H54 (cell line): ENCODE results near the gene RAB3IP.

Experiments
- DNase-seq: peaks from one replicate; pipeline ENCODE4 v3.0.0; 2011; ENCODE audit warnings: low spot score, mixed read lengths; ENCODE audit not compliant: insufficient read length
- FAIRE-seq: peaks from 3 replicates; lab custom pipeline; 2011; peaks lifted over from hg19 to GRCh38; lab: Jason Lieb, UNC
- POLR2A ChIP-seq: IDR thresholded peaks from 2 replicates; pipeline ENCODE4 v1.6.1; 2011; ENCODE audit warnings: low read depth, mild to moderate bottlenecking, low read length

RAB3IP gene

GRCh38 chr12:69738351-69739286, at the start of gene RAB3IP:
TSS of gene RAB3IP (plus strand) at chr12:69738860. CDS start at chr12:69755409, 16,549 bp downstream.
- peak; percentile 50 for TF ChIP-seq POLR2A
- peak; percentile 33 for FAIRE-seq

DNA sequence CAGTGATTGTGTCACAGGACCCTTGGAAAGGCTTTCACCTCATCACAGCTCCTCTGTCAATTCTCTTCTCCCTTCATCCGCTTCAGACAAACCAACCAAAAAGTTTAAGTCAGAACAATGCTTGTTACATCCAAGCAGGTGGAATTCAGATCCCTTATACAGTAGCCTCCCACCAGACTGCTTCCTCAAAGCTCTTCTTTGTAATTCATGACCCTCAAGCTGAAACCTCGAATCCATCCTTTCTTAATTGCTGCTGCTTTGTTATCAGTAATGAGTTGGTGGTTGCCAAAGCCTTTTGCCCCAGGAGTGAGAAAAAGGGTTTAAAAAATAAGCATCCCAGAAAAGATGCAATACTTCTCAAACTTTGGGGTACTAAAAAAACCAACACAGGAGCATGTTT, 49.0 kb upstream of the RAB3IP start:
- FAIRE-seq (no peak), DNase-seq (no peak)
- no peak for TF ChIP-seq POLR2A

More at GRCh38 chr12:69738351-69739286, at the start of gene RAB3IP:
- peak; percentile 91 for DNase-seq

DNA sequence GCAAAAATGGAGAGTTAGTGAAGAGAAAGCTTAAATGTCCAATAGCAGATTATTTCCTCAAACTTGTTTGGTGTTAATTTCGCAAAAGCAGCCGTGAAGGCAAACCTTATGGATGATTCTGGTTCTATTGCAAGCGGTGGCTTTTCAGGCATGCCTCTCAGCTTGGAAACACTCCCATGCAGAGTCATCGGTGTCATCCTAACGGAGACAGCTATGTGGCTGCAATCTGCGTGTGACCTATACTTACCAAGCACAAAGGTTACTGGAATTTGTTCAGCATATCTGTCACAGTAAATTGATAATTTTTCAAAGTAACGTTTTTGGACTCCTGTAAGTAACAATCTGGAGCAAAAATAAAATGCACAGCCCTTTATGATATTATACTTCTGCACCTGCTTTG, 44.5 kb upstream of the RAB3IP start:
- DNase-seq (no peak), FAIRE-seq (peak; percentile 78)
- no peak for TF ChIP-seq POLR2A

- no peak for TF ChIP-seq POLR2A
- FAIRE-seq: no peak
These were observed 40.6 kb upstream of the RAB3IP start for GRCh38 chr12:69698054-69698453.

DNA sequence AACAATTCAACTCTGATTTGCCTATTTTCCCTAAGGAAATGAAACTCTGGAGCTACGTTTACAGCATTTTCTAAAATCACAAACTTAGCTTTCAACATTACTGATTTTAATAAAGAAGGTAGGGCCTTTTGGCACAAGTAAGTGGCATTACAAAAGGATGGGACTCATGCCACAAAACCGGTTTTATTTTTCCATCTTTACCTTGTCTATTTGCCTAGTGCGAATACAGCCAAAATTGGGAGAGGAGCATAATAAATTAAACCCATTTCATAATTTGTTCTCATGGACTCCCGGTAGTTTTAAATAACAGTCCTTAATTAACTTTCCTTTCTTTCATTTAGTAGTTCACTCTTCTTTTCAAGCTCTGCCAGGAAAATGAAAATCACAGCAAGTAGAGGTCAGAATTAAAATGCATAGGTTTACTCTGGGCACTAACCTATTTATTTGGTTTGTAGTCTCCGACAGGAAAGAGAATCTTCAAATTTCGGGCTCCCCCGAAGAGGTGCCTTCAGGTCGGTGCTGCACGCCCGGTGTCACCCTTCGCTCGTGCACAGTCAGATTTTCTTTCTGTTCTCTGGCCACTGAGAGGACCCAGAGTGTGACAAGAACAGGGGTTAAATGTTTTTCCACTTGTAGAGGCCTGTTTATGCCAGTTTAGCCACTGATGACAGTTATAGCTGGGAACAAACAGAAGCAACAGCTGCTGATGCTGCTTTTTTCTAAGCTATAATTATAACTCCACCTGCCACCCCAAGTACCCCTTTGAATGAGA, 39.7 kb upstream of the RAB3IP start, which contains the start of gene BEST3:
BEST3 (minus strand) TSS at position 535 of the 772 bp plus-strand sequence. CDS start 1,505 bp downstream, outside the sequence.
- DNase-seq: no peak
- no peak for FAIRE-seq
- TF ChIP-seq POLR2A: no peak

More at GRCh38 chr12:69698054-69698453, 40.6 kb upstream of the RAB3IP start:
- DNase-seq: no peak

DNA sequence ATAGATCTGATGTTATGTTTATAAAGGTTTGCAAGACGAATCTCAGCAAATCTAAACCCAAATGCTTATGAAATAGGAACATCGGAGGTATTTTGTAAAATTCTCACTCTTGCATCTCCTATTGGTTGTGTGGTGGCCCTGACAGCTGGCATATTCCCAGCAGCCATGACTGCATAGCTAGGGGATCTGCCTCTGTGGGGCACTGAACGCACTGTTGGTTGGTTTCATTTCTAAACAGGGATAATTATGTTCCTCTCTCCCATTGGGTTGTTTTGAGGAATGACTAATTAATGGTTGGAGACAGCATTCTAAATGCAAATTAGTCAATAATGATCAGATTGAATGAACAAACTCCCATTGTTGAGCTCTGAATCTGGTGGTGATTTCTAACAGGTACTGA, 36.8 kb upstream of the RAB3IP start:
- FAIRE-seq: no peak
- TF ChIP-seq POLR2A: no peak
- no peak for DNase-seq

GRCh38 chr12:69703146-69703642, 35.5 kb upstream of the RAB3IP start:
- DNase-seq (no peak), FAIRE-seq (no peak)
- no peak for TF ChIP-seq POLR2A

DNA sequence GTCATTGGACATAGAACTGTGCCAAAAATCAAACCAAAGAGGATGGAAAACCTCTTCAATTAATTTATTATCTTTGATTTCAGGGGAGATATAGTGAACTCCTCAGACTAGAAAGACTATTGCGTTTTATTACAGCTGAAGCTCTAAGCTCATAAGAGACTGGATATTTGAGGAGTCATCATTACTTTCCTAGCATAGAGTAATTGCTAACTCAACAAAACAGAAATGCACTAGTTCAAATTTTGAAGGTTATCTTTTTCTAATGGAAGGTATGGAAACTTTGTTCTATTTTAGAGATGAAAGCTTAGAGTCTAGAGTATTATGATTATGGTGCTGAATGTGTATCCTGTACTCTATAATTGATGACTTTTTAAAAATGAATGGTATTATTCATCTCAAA, 34.3 kb upstream of the RAB3IP start:
- DNase-seq: no peak
- no peak for FAIRE-seq
- no peak for TF ChIP-seq POLR2A

- no peak for FAIRE-seq
- TF ChIP-seq POLR2A: no peak
- no peak for DNase-seq
These were observed 30.0 kb upstream of the RAB3IP start for GRCh38 chr12:69708649-69709048.

- no peak for DNase-seq
- TF ChIP-seq POLR2A: no peak
- FAIRE-seq: no peak
These were observed 25.8 kb upstream of the RAB3IP start for GRCh38 chr12:69712826-69713225.

DNA sequence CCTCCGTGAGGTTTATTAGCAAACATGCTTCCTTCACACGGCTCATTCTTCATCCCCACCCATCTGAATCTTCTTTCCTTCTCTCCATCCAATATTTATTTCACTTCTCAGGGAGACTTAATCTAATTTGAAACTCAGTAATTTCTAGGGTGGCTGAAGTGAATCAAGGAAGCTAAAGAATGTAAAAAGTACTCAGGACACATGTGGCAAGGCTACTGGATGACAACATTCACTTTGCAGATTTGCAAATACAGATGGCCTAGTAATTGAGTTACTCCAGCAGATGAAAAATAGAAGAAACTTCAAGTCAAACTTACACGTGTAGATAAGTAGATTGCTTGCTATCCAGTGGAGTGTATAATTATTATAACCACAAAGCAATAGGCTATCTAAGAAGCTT, 24.1 kb upstream of the RAB3IP start:
- no peak for TF ChIP-seq POLR2A
- no peak for FAIRE-seq
- no peak for DNase-seq

DNA sequence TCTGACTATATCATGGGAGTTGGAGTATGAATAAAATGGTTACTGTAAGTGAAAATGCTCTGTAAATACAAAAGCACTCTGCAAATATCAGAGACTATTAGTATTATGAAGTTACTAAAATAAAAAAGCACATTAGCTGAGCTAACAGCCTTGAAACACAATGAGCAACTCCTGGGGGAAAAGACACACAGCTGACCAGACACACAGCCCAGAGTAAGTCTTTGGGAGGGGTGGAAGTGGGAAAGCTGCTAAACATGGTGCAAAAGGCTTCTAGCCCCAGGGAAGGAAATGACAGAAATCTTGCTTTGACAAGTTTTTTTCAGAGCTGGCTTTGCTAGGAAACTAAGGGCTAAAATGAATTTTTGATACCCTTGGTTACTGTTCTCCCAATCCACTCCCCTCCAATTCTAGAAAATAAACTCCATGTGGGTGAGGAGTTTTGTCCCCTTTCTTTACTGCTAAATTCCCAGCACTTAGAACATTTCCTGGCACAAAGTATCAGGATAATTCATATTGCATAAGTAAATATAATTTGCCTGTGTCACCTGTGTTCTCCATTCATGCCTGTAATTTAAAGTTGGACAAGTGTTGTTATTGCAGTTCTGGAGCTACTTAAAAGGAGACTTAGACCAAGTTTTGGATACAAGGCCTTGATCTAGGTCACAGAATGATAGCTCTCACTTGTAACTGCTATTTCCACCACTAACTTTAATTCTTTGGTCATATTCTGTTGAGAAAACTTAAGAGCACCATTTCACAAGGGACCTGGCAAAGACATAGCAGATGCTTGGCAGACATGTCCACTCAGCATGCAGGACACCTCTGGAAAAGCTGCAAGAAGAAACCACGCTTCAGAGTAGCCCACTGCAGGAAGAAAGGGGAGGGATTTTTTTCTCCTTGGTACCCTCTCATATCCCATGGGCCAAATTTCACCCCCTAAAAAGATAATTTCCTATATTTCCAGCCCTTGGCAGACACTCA, 19.0 kb upstream of the RAB3IP start:
- TF ChIP-seq POLR2A: no peak
- DNase-seq (no peak), FAIRE-seq (no peak)

DNA sequence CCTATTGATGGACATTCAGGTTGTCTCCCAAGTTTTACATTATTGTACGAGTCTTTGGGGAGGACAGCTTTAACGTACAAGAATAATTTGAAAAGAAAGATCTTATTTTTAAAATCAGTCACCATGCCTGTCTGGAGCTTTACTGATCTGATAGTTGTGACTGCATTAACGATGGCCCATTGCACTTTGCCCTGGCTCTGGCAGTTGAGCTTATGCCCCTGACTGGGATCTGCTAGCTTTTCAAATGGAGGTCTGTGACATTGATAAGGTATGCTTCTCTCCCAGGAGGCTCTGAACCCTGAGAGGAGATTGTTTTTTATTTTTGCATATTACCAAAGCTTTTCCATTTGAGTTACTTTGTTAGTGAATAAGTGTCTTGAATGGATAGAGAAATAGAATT, 17.9 kb upstream of the RAB3IP start:
- TF ChIP-seq POLR2A: no peak
- FAIRE-seq (no peak), DNase-seq (no peak)
